GM23248 (cell line): Measurements from ENCODE around the gene FAM50B.

Experiments
- EZH2 ChIP-seq: fragments of 200-600 bp; sonication (generic); IDR thresholded peaks from 2 replicates; pipeline ENCODE4 v1.6.1; 2018; ENCODE audit warnings: antibody characterized with exemption, mild to moderate bottlenecking; ENCODE audit not compliant: insufficient read depth, poor library complexity, severe bottlenecking
- EZH2phosphoT487 ChIP-seq: fragments of 200-600 bp; sonication (generic); IDR thresholded peaks from 2 replicates; pipeline ENCODE4 v1.6.1; 2018; ENCODE audit warnings: antibody characterized with exemption, moderate library complexity, mild to moderate bottlenecking, low read depth; ENCODE audit not compliant: insufficient read depth

- TF ChIP-seq EZH2 (no peak), EZH2phosphoT487 (no peak)
Measured at GRCh38 chr6:3813150-3813780, 35.9 kb upstream of the FAM50B start.
